ENCODE measurements around the gene SRPK3. TPM values are rescaled to one million over a fixed set of nuclear protein-coding genes. Genes with fewer than 3 reads are reported as not detected.
"Not testable (repeated sequence)": the region's sequence is repeated elsewhere in the genome, so short reads cannot be mapped to it uniquely, and the experiment has no call there.

Gene SRPK3
- total RNA-seq, 6 donors from 2014 or later, result 0.20 to 0.44 (median 0.23) TPM; not detected in 2

GRCh38 chrX:153813161-153813560 lies 32.3 kb downstream of the SRPK3 start:
- Histone ChIP-seq H3K36me3 (no peaks in the 10 kb centered on the region), H3K4me1 (no peaks in the 10 kb centered on the region), H3K4me3 (no peak overlapping the region), H3K27ac (no peak overlapping the region), H3K9me3 (no peaks in the 10 kb centered on the region), H3K27me3 (peaks cover 0 to 4% (median 0%) of the 10 kb centered on the region in 4 donors)
- TF ChIP-seq CTCF (IDR thresholded peaks at IDR 0.05) (no peak), EP300 (IDR thresholded peaks at IDR 0.05) (no peak), POLR2A (IDR thresholded peaks at IDR 0.05) (no peak), POLR2AphosphoS5 (IDR thresholded peaks at IDR 0.05) (no peak)
- 88 to 90% methylated on average over 5 of the region's 5 CpGs for WGBS, 2 donors
- ATAC-seq (ENCODE audit: low FRiP score in 2 of 2) (no peak), DNase-seq (no peak)

- Histone ChIP-seq H3K36me3 (no peaks in the 10 kb centered on the region), H3K27ac (no peak overlapping the region), H3K9me3 (no peaks in the 10 kb centered on the region), H3K27me3 (peaks cover 0 to 10% (median 0%) of the 10 kb centered on the region in 4 donors), H3K4me1 (peaks cover 0 to 13% (median 5%) of the 10 kb centered on the region in 4 donors), H3K4me3 (no peak overlapping the region)
- TF ChIP-seq POLR2A (IDR thresholded peaks at IDR 0.05), result no peak
- TF ChIP-seq CTCF (IDR thresholded peaks at IDR 0.05), result no peak
- no peak for TF ChIP-seq POLR2AphosphoS5 (IDR thresholded peaks at IDR 0.05)
- no peak for TF ChIP-seq EP300 (IDR thresholded peaks at IDR 0.05)
- 69 to 83% methylated on average over 12 to 19 of the region's 19 CpGs for WGBS, 2 donors
- ATAC-seq (ENCODE audit: low FRiP score in 2 of 2) (no peak), DNase-seq (no peak)
These were observed 33.9 kb downstream of the SRPK3 start for GRCh38 chrX:153814591-153815315.

- Histone ChIP-seq H3K4me1 (peaks cover 0 to 13% (median 5%) of the 10 kb centered on the region in 4 donors), H3K36me3 (no peaks in the 10 kb centered on the region), H3K27ac (no peak overlapping the region), H3K27me3 (peaks cover 0 to 17% (median 0%) of the 10 kb centered on the region in 4 donors), H3K4me3 (no peak overlapping the region), H3K9me3 (no peaks in the 10 kb centered on the region)
- 69 to 82% methylated on average over 18 to 19 of the region's 25 CpGs for WGBS, 2 donors
- ATAC-seq (ENCODE audit: low FRiP score in 2 of 2) (no peak), DNase-seq (no peak)
- TF ChIP-seq POLR2A (IDR thresholded peaks at IDR 0.05) (no peak), POLR2AphosphoS5 (IDR thresholded peaks at IDR 0.05) (no peak), EP300 (IDR thresholded peaks at IDR 0.05) (no peak), CTCF (IDR thresholded peaks at IDR 0.05) (peak in 1 of 6 experiments; percentile 26)
These were observed 36.2 kb downstream of the SRPK3 start for GRCh38 chrX:153816831-153817690.

- ATAC-seq (ENCODE audit: low FRiP score in 2 of 2); H3K36me3 ChIP-seq; H3K4me3 ChIP-seq; DNase-seq; H3K27ac ChIP-seq; H3K9me3 ChIP-seq: not testable (repeated sequence)
- H3K4me1 ChIP-seq, result peaks cover 0 to 13% (median 5%) of the 10 kb centered on the region in 4 donors
- H3K27me3 ChIP-seq, result peaks cover 0 to 17% (median 0%) of the 10 kb centered on the region in 4 donors
- whole genome bisulfite sequencing, 2 donors, result 75 to 85% methylated on average over 9 of the region's 9 CpGs
These were observed 37.2 kb downstream of the SRPK3 start for GRCh38 chrX:153818064-153818463.

Data from upper lobe of left lung (tissue), 6 donors.